GDM1 (cell line): ENCODE results near the gene NEU3.
"Not testable (repeated sequence)": the region's sequence is repeated elsewhere in the genome, so short reads cannot be mapped to it uniquely, and the experiment has no call there.

Experiments
- DNase-seq: peaks from one replicate; lab custom pipeline; 2025; lab: John Stamatoyannopoulos, UW

NEU3 gene

GRCh38 chr11:74984070-74984469 is 4.7 kb upstream of the NEU3 start:
- DNase-seq: no peak

- no peak for DNase-seq
These were observed 4.0 kb upstream of the NEU3 start for GRCh38 chr11:74984730-74985129.

DNA sequence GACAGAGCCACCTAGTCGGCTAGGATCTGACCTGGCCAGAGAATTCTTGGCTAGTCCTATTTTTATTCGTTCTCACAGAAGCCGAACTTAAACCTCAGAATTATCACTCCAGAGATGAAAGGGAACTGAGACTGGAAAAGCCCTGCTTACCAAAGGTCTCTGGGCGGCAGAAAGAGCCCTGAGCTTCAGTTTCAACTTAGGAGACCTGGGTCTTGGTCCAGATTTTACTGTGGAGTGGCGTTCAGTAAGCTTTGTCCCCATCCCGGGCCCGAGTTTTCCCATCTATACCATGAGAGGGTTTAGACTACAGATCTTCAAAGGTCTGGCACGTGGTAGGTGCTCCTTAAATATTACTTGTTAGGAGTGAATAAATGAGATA is 516 bp downstream of the NEU3 start:
- DNase-seq: no peak

- DNase-seq: not testable (repeated sequence)
These were observed 1.4 kb downstream of the NEU3 start for GRCh38 chr11:74990150-74990549.

DNA sequence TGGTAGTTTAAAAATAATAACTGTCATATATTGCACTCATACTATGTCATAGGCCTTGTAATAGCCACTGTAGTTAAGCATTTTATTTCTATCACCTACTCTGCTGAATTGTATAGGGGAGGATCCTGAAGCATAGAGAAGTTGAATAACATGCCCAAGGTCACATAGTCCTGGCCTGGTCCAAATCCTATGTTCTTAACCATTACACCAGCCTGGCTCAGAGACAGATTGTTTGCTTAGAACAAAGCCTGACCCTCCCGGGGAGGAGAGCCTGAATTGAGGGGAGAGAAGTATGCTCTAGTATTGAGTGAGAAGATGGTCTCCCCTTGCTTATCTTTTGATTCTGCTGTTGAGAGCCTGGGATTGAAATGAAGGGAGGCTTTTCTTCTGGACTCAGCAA is 2.2 kb downstream of the NEU3 start:
- no peak for DNase-seq

DNA sequence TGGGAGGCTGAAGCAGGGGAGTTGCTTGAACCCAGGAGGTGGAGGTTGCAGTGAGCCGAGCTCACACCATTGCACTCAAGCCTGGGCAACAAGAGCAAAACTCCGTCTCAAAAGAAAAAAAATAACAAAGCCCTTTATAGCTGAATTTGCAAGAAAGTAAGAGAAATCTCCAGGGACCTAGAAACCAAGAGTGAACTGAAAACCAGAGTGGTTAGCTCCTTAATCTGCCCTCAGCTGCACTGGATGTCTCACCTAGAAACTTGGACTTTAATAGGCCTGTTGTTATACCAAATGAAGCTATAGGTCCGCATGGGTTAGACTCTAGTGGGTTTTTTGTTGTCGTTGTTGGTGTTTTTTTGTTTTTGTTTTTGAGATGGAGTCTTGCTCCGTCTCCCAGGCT is 4.1 kb downstream of the NEU3 start:
- DNase-seq: no peak

- no peak for DNase-seq
These were observed 12.2 kb downstream of the NEU3 start for GRCh38 chr11:75000975-75001354.

DNA sequence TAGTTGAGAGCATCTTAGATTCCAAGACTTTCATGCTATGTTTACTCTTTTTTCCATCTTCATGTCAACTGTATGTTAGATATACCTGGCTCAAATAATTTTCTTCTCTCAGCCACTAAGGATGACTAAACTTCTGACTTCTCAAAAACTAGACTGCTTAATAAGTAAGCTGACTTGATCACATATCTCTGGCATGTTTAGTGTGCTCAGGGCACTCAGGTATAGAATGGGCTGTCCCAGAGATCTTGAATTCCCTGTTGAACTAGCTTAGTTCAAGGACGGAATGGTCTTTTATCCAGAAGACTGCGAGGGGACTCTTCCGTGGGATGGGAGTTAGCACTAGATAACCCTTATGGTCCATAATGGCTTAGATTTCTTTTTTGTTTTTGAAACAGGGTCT is 13.0 kb downstream of the NEU3 start:
- DNase-seq: no peak

DNA sequence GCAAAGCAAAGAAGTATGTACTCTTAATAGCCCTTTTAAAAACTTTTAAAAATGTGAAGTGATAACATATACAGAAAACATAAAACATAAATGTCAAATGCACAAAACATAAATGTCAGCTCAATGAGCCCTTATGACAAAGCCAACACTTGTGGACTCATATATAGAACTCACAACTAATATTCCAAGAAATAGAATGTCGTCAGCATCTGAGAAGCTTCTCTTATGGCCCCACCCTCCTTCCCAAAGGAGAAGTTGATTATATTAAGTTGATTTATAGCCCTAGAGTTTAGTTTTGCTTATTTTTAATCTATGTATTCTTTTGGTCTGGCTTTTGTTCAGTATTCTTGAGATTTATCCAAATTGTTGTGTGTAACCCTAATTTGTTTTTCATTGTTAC is 13.8 kb downstream of the NEU3 start:
- no peak for DNase-seq

DNA sequence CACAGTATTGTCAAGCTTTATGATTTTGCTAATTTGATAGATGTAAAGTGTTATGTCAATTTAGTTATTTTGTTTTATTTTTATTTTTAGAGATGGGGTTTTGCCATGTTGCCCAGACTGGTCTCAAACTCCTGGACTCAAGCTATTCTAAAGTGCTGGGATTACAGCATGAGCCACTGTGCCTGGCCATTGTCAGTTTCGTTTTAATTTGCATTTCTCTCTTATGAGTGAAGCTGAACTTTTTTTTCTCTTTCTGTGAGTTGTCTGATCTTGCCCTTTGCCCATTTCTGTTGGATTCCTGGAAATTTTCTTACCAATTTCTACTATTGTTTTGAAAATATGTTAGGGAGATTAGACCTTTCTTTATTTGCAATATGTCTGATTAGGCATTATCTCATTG is 15.5 kb downstream of the NEU3 start:
- no peak for DNase-seq

DNA sequence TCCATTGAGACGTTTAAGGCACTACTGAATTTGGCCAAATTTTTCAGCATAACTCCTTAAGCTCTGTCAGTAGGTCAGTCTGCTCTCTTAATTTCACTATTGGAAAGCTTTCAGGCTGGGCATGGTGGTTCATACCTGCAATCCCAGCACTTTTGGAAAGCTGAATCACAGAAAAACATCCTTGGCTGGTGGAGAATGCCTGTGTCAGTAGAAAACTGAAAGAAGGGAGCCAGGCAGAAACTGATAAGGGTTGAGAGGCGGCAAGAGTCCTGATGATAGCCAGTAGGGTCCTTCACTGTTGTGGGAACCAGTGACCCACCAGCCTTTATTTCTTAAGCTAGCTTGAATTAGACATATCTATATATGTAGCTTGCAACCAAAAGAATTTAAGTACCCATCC is 22.6 kb downstream of the NEU3 start:
- DNase-seq: no peak

DNA sequence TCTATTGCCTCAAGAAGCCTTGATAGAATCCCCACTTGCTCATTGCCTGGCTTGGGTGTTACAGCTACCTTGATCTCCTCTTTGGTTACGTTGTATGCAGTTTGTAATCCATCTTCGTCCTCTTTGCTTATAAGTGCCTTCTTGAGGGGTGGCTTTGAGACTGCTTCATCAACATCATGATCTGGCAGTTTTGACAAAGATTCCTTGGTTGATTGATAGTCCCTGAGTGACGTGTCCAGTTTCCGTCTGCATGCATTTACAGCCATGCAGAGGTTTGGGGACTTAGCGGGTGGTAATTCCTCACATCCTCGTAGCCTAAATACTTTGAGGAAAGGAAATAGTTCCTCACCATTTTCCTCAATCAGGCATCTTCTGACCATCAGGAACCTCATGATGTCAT is 23.1 kb downstream of the NEU3 start:
- DNase-seq: no peak

DNA sequence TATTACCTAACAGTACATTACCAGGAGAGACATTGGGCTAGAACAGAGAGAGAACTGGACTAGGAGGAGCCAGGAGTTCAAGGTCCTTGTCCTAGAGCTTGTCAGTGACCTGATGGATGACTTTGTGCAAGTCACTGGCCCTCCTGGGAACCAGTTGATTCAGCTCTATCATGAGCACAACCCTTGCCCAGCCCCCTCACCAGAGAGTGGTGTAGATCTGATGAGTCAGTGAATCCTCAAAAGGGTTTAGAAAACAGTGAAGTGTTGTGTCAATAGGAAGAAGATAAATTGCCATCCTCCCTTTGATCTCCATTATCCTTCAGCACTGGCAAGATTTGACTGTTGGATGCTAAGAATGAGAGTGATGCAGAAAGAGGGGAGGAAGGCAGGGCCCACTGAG is 24.3 kb downstream of the NEU3 start:
- DNase-seq: no peak

GRCh38 chr11:75014129-75014528 is 25.4 kb downstream of the NEU3 start:
- DNase-seq: no peak

DNA sequence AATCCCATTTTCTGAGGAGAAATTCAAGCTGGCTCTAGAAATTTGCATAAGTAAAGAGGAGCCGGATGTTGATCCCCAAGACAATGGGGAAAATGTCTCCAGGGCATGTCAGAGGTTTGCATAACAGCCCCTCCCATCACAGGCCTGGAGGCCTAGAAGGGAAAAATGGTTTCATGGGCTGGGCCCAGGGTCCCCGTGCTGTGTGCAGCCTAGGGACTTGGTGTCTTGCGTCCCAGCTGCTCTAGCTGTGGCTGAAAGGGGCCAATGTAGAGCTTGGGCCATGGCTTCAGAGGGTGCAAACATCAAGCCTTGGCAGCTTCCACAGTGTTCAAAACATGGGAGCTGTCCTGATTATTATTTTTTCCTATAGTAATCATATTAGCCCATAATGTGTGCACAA is 30.5 kb downstream of the NEU3 start:
- DNase-seq: not testable (repeated sequence)

GRCh38 chr11:75020328-75020727 is 31.6 kb downstream of the NEU3 start:
- not testable (repeated sequence) for DNase-seq

- no peak for DNase-seq
These were observed 33.6 kb downstream of the NEU3 start for GRCh38 chr11:75022296-75022695.

GRCh38 chr11:75022759-75023396 is 34.1 kb downstream of the NEU3 start:
- peak; percentile 52 for DNase-seq

DNA sequence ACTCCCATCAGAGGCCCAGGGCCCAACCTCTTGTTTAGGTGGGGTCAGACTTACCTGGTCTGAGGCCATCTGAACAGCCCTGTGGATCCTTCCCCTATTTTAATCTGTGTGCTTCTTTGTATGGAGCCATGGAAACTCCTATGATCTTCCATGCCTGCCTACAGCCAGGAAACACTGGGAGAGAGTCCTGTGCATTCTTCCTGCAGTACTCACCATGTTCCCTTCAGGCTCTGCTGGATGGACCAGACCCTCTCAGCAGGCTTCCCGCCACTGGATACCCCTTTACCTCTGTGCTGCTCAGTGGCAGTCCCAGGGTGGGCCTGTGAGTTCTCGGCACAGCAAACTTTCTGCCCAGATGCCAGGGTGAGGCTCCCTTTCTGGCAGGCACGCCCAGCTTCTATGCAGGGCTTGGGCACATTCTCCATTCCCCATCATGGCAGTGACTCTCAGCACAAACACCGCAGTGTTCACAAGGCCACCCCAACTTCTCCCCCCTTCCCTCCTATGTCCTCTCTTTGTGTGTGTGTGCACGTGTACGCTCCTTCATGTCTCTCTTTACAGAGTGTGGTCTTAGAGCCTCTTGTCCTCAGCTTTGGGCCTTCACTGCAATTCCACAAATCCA is 34.8 kb downstream of the NEU3 start:
- no peak for DNase-seq

- no peak for DNase-seq
These were observed 35.3 kb downstream of the NEU3 start for GRCh38 chr11:75024068-75024449.

DNA sequence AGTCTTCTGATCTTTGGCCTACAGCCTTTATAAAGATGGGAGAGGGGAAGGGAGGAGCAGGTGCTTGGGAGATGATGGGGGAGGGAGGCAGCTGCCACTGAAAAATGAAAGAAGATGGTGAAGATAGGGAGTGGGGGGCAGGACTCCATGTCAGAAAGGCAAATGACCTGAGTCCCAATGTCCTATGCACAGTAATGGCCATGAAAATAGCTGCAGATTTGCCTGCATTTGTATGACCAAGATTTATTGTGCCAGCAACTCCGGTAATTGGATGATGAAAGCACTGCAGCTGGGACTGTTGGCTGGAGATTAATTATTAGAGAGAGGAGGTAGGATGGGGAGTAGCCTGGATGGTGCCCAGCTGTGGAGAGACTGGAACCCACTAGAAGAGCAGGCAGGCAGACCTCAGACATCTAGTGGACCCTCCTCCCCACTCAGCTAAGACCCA is 36.1 kb downstream of the NEU3 start:
- DNase-seq: no peak

GRCh38 chr11:75025561-75025960 is 36.8 kb downstream of the NEU3 start:
- DNase-seq: no peak

DNA sequence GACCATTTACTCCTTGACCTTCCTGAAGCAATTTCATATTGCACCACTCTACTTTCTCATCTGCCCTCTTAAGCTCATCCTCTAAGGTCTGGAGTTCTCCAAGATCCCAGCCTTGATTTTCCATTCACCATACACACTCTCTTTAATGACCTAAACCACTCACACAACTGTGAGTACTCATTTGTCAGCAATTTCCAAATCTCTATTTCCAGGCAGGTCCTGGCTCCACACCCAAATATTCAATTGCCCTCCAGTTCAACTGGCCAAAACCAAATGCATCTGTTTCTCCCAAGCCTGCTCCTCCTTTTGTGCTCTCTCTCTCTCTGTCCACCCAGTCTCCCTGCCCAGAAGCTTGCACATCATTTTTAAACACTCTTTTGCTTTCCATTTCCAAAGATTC is 39.6 kb downstream of the NEU3 start:
- DNase-seq: no peak

- DNase-seq: no peak
These were observed 40.0 kb downstream of the NEU3 start for GRCh38 chr11:75028724-75029123.
